HL-60/S4 treated with retinoic acid at 250 ng/mL for 4 days and 3 days (cell line): ENCODE measurements around the gene DNAI2.

Experiments used
- in situ Hi-C: fragments of 300-500 bp; cut with MboI; formaldehyde crosslinking; loops from 2 replicates; pipeline ENCODE4 v1.7.0; 2022; ENCODE audit warnings: low sequenced_read_pairs

DNAI2 gene

GRCh38 chr17:74274060-74274708 is at the start of gene DNAI2:
Gene DNAI2 (plus strand): TSS chr17:74274234. CDS start chr17:74281818, 7,584 bp downstream.
- in situ Hi-C loops: loop anchor here (10.0 kb wide), 1 partner anchor 59 kb away; the partner anchor contains the start of gene TTYH2

GRCh38 chr17:74224959-74225725 is 48.9 kb upstream of the DNAI2 start:
- in situ Hi-C loops: no loop called here

- in situ Hi-C loops: no loop called here
Observed at GRCh38 chr17:74226252-74226651, 47.8 kb upstream of the DNAI2 start.

- in situ Hi-C loops: no loop called here
Observed at GRCh38 chr17:74227271-74228080, 46.6 kb upstream of the DNAI2 start.

GRCh38 chr17:74228306-74228978 is 45.6 kb upstream of the DNAI2 start:
- in situ Hi-C loops: no loop called here

GRCh38 chr17:74230896-74231295 is 43.1 kb upstream of the DNAI2 start:
- in situ Hi-C loops: no loop called here

- in situ Hi-C loops: no loop called here
Observed at GRCh38 chr17:74231928-74232907, 41.8 kb upstream of the DNAI2 start.

- in situ Hi-C loops: no loop called here
Observed at GRCh38 chr17:74233937-74234336, 40.1 kb upstream of the DNAI2 start.

GRCh38 chr17:74234486-74234885 is 39.5 kb upstream of the DNAI2 start:
- in situ Hi-C loops: no loop called here

- in situ Hi-C loops: no loop called here
Observed at GRCh38 chr17:74235040-74235581, 38.9 kb upstream of the DNAI2 start.

GRCh38 chr17:74235911-74236371 is 38.1 kb upstream of the DNAI2 start:
- in situ Hi-C loops: no loop called here

- in situ Hi-C loops: no loop called here
Observed at GRCh38 chr17:74237321-74237720, 36.7 kb upstream of the DNAI2 start.

- in situ Hi-C loops: no loop called here
Observed at GRCh38 chr17:74239172-74239571, 34.9 kb upstream of the DNAI2 start.

- in situ Hi-C loops: no loop called here
Observed at GRCh38 chr17:74240618-74241205, 33.3 kb upstream of the DNAI2 start.

- in situ Hi-C loops: no loop called here
Observed at GRCh38 chr17:74241431-74241830, 32.6 kb upstream of the DNAI2 start.

GRCh38 chr17:74241847-74242246 is 32.2 kb upstream of the DNAI2 start:
- in situ Hi-C loops: no loop called here

- in situ Hi-C loops: no loop called here
Observed at GRCh38 chr17:74243013-74243755, 30.9 kb upstream of the DNAI2 start.

- in situ Hi-C loops: no loop called here
Observed at GRCh38 chr17:74244128-74244527, 29.9 kb upstream of the DNAI2 start.
